ENCODE measurements around the gene PLBD1.

The PLBD1 gene

GRCh38 chr12:14591719-14592118 is 24.0 kb upstream of the PLBD1 start:
- Histone ChIP-seq H3K36me3 (ENCODE audit: control insufficient read depth in 1 of 2, insufficient read depth in 2 of 2, low read length in 2 of 2) (no peaks in the 10 kb centered on the region), H3K4me1 (ENCODE audit: control insufficient read depth in 1 of 2, insufficient read depth in 2 of 2, low read length in 2 of 2) (no peaks in the 10 kb centered on the region), H3K4me3 (ENCODE audit: low read depth in 1 of 2, low read length in 2 of 2) (no peak overlapping the region), H3K27me3 (ENCODE audit: low read depth, low read length) (no peaks in the 10 kb centered on the region), H3K9me3 (ENCODE audit: control insufficient read depth in 1 of 2, low read length in 2 of 2) (no peaks in the 10 kb centered on the region), H3K27ac (ENCODE audit: low read length) (no peak overlapping the region)

GRCh38 chr12:14589169-14590004 is 21.7 kb upstream of the PLBD1 start:
- Histone ChIP-seq H3K36me3 (ENCODE audit: control insufficient read depth in 1 of 2, insufficient read depth in 2 of 2, low read length in 2 of 2) (no peaks in the 10 kb centered on the region), H3K4me1 (ENCODE audit: control insufficient read depth in 1 of 2, insufficient read depth in 2 of 2, low read length in 2 of 2) (no peaks in the 10 kb centered on the region), H3K27me3 (ENCODE audit: low read depth, low read length) (no peaks in the 10 kb centered on the region), H3K4me3 (ENCODE audit: low read depth in 1 of 2, low read length in 2 of 2) (no peak overlapping the region), H3K9me3 (ENCODE audit: control insufficient read depth in 1 of 2, low read length in 2 of 2) (no peaks in the 10 kb centered on the region), H3K27ac (ENCODE audit: low read length) (no peak overlapping the region)

DNA sequence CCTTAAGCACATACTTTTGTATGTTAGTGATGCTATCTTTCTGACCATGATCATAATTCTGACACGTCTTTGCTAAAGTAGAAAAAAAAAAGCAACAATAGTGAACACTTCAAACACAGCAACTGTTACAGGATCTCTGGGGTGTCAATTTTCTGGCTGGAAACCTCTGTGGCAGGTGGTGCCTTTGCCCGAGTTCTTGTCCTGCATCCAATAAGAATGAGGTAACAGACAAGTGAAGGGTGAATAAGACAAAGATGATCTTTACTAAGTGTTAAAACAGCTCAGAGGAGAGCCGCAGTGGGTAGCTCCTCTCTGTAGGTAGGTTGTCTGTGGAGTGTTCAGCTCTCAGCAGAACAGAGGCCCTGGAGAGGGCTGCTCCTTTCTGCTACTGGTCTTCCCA is 20.9 kb upstream of the PLBD1 start:
- Histone ChIP-seq H3K27me3 (ENCODE audit: low read depth, low read length) (no peaks in the 10 kb centered on the region), H3K36me3 (ENCODE audit: control insufficient read depth in 1 of 2, insufficient read depth in 2 of 2, low read length in 2 of 2) (no peaks in the 10 kb centered on the region), H3K27ac (ENCODE audit: low read length) (no peak overlapping the region), H3K9me3 (ENCODE audit: control insufficient read depth in 1 of 2, low read length in 2 of 2) (no peaks in the 10 kb centered on the region), H3K4me1 (ENCODE audit: control insufficient read depth in 1 of 2, insufficient read depth in 2 of 2, low read length in 2 of 2) (no peaks in the 10 kb centered on the region), H3K4me3 (ENCODE audit: low read depth in 1 of 2, low read length in 2 of 2) (no peak overlapping the region)

DNA sequence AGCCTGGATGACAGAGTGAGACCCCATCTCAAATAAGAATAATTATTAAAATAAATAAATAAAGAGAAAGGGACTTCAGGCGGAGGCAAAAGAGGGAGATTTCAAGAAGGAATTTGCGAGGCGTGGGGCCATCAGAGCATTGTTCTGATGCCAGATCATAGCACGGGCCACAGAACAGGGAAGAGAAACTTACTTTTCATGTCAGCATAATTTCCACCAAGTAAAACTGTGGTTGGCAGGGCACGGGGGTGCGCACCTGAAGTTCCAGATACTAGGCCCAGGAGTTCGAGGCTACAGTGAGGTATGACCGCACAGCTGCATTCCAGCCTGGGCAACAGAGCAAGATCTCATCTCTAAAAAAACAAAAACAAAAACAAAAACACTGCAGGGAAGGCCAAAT is 11.0 kb upstream of the PLBD1 start:
- no peak overlapping the region for H3K4me3 ChIP-seq (ENCODE audit: low read depth in 1 of 2, low read length in 2 of 2)
- H3K27ac ChIP-seq (ENCODE audit: low read length) = no peak overlapping the region
- no peaks in the 10 kb centered on the region for H3K27me3 ChIP-seq (ENCODE audit: low read depth, low read length)
- no peaks in the 10 kb centered on the region for H3K4me1 ChIP-seq (ENCODE audit: control insufficient read depth in 1 of 2, insufficient read depth in 2 of 2, low read length in 2 of 2)
- no peaks in the 10 kb centered on the region for H3K9me3 ChIP-seq (ENCODE audit: control insufficient read depth in 1 of 2, low read length in 2 of 2)
- H3K36me3 ChIP-seq (ENCODE audit: control insufficient read depth in 1 of 2, insufficient read depth in 2 of 2, low read length in 2 of 2) = no peaks in the 10 kb centered on the region

GRCh38 chr12:14577344-14577743 is 9.7 kb upstream of the PLBD1 start:
- Histone ChIP-seq H3K27ac (ENCODE audit: low read length) (no peak overlapping the region), H3K4me3 (ENCODE audit: low read depth in 1 of 2, low read length in 2 of 2) (no peak overlapping the region), H3K9me3 (ENCODE audit: control insufficient read depth in 1 of 2, low read length in 2 of 2) (no peaks in the 10 kb centered on the region), H3K27me3 (ENCODE audit: low read depth, low read length) (no peaks in the 10 kb centered on the region), H3K4me1 (ENCODE audit: control insufficient read depth in 1 of 2, insufficient read depth in 2 of 2, low read length in 2 of 2) (no peaks in the 10 kb centered on the region), H3K36me3 (ENCODE audit: control insufficient read depth in 1 of 2, insufficient read depth in 2 of 2, low read length in 2 of 2) (no peaks in the 10 kb centered on the region)

- Histone ChIP-seq H3K4me1 (ENCODE audit: control insufficient read depth in 1 of 2, insufficient read depth in 2 of 2, low read length in 2 of 2) (no peaks in the 10 kb centered on the region), H3K36me3 (ENCODE audit: control insufficient read depth in 1 of 2, insufficient read depth in 2 of 2, low read length in 2 of 2) (no peaks in the 10 kb centered on the region), H3K4me3 (ENCODE audit: low read depth in 1 of 2, low read length in 2 of 2) (no peak overlapping the region), H3K27me3 (ENCODE audit: low read depth, low read length) (no peaks in the 10 kb centered on the region), H3K27ac (ENCODE audit: low read length) (no peak overlapping the region), H3K9me3 (ENCODE audit: control insufficient read depth in 1 of 2, low read length in 2 of 2) (no peaks in the 10 kb centered on the region)
Observed at GRCh38 chr12:14576896-14577295, 9.2 kb upstream of the PLBD1 start.

- Histone ChIP-seq H3K9me3 (ENCODE audit: control insufficient read depth in 1 of 2, low read length in 2 of 2) (no peaks in the 10 kb centered on the region), H3K27me3 (ENCODE audit: low read depth, low read length) (no peaks in the 10 kb centered on the region), H3K27ac (ENCODE audit: low read length) (no peak overlapping the region), H3K4me3 (ENCODE audit: low read depth in 1 of 2, low read length in 2 of 2) (no peak overlapping the region), H3K4me1 (ENCODE audit: control insufficient read depth in 1 of 2, insufficient read depth in 2 of 2, low read length in 2 of 2) (no peaks in the 10 kb centered on the region), H3K36me3 (ENCODE audit: control insufficient read depth in 1 of 2, insufficient read depth in 2 of 2, low read length in 2 of 2) (no peaks in the 10 kb centered on the region)
Observed at GRCh38 chr12:14575585-14575984, 7.9 kb upstream of the PLBD1 start.

- Histone ChIP-seq H3K9me3 (ENCODE audit: control insufficient read depth in 1 of 2, low read length in 2 of 2) (no peaks in the 10 kb centered on the region), H3K27me3 (ENCODE audit: low read depth, low read length) (no peaks in the 10 kb centered on the region), H3K36me3 (ENCODE audit: control insufficient read depth in 1 of 2, insufficient read depth in 2 of 2, low read length in 2 of 2) (no peaks in the 10 kb centered on the region), H3K27ac (ENCODE audit: low read length) (no peak overlapping the region), H3K4me3 (ENCODE audit: low read depth in 1 of 2, low read length in 2 of 2) (no peak overlapping the region), H3K4me1 (ENCODE audit: control insufficient read depth in 1 of 2, insufficient read depth in 2 of 2, low read length in 2 of 2) (no peaks in the 10 kb centered on the region)
Observed at GRCh38 chr12:14573118-14573517, 5.4 kb upstream of the PLBD1 start.

DNA sequence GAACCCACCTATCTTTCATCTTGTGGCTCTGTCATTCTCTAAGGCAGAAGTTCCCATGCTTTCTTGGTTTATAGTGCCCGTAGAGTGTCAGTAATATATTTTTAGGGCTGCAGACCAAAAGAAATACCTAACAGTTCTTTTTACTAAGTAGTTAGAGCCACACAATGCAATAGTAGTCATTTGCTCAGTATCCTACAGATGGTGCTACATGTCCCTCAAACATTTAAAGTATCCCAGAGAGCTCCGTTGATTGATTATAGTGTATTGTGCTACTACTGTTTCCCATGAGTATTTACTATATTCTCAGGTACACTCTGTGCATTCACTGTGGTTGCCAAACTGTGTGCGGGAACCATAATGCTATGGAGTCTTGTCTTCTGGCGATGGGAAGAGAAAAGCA is 4.7 kb upstream of the PLBD1 start:
- Histone ChIP-seq H3K27me3 (ENCODE audit: low read depth, low read length) (no peaks in the 10 kb centered on the region), H3K27ac (ENCODE audit: low read length) (no peak overlapping the region), H3K4me1 (ENCODE audit: control insufficient read depth in 1 of 2, insufficient read depth in 2 of 2, low read length in 2 of 2) (no peaks in the 10 kb centered on the region), H3K4me3 (ENCODE audit: low read depth in 1 of 2, low read length in 2 of 2) (no peak overlapping the region), H3K9me3 (ENCODE audit: control insufficient read depth in 1 of 2, low read length in 2 of 2) (no peaks in the 10 kb centered on the region), H3K36me3 (ENCODE audit: control insufficient read depth in 1 of 2, insufficient read depth in 2 of 2, low read length in 2 of 2) (no peaks in the 10 kb centered on the region)

DNA sequence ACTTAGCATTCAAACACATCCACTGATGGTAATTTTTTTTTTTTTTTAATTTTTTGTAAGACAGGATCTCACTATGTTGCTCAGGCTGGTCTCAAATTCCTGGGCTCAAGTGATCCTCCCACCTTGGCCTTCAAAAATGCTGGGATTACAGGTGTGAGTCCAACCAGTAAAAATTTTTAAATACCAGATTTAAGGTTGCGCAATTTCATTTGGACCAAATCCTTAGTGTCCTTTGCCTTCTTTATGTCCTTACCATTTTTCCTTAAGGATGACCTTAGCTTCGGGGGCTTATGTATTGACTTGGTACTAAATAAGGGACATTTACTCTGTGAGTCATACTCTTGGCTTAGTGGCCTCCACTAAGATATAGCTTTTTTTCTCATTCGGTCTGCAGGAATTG is 4.1 kb upstream of the PLBD1 start:
- Histone ChIP-seq H3K4me1 (ENCODE audit: control insufficient read depth in 1 of 2, insufficient read depth in 2 of 2, low read length in 2 of 2) (no peaks in the 10 kb centered on the region), H3K4me3 (ENCODE audit: low read depth in 1 of 2, low read length in 2 of 2) (no peak overlapping the region), H3K27ac (ENCODE audit: low read length) (no peak overlapping the region), H3K36me3 (ENCODE audit: control insufficient read depth in 1 of 2, insufficient read depth in 2 of 2, low read length in 2 of 2) (no peaks in the 10 kb centered on the region), H3K27me3 (ENCODE audit: low read depth, low read length) (no peaks in the 10 kb centered on the region), H3K9me3 (ENCODE audit: control insufficient read depth in 1 of 2, low read length in 2 of 2) (no peaks in the 10 kb centered on the region)

DNA sequence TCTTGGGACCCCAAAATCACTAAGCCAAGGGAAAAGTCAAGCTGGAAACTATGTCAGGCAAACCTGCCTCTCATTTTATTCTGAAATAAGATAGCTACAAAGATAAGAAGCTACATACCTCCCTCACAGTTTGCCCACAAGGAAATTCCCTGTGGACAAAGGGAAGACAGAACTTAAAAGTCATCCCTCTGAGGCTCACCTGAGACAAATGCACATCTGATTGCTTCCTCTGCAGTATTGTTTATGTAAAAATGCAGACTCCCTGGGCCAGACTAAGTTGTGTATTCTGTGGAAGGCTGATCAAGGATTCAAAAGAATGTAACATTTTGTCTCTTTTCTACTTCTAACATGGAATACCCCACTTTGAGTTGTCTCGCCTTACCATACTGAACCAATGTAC is 2.5 kb upstream of the PLBD1 start:
- Histone ChIP-seq H3K4me3 (ENCODE audit: low read depth in 1 of 2, low read length in 2 of 2) (no peak overlapping the region), H3K4me1 (ENCODE audit: control insufficient read depth in 1 of 2, insufficient read depth in 2 of 2, low read length in 2 of 2) (no peaks in the 10 kb centered on the region), H3K36me3 (ENCODE audit: control insufficient read depth in 1 of 2, insufficient read depth in 2 of 2, low read length in 2 of 2) (no peaks in the 10 kb centered on the region), H3K27ac (ENCODE audit: low read length) (no peak overlapping the region), H3K9me3 (ENCODE audit: control insufficient read depth in 1 of 2, low read length in 2 of 2) (no peaks in the 10 kb centered on the region), H3K27me3 (ENCODE audit: low read depth, low read length) (no peaks in the 10 kb centered on the region)

DNA sequence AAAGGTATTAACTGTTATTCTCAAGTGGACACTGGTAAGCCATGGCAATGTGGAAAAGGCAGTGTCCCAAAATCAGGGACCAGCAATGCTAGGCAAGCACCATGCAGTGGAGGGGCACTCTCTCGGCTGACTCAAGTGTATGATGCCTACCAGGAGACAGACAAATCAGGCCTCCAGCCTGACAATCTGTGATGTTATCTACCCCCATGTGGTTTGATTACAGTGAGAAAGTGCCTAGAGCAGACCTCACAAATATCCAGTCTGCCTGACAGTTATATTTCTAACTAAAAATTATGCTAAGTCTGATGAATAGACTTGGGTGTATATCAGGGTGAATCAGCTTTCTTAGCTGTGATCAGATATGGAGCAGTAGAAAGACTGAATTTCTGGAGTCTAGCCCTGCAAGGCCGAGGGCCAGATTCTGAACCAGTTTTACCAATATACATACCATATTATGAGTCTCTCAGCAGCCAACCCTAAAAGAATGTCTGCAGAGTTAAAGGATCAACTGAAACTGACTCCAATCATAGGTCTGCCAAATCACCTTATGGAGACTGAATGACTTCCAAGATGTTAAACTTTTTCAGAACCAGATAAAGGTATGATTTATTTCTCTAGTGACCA is 3.2 kb downstream of the PLBD1 start:
- Histone ChIP-seq H3K4me3 (ENCODE audit: low read depth in 1 of 2, low read length in 2 of 2) (no peak overlapping the region), H3K27ac (ENCODE audit: low read length) (no peak overlapping the region), H3K4me1 (ENCODE audit: control insufficient read depth in 1 of 2, insufficient read depth in 2 of 2, low read length in 2 of 2) (no peaks in the 10 kb centered on the region)

More for the DNA sequence above, 3.2 kb downstream of the PLBD1 start:
- H3K9me3 ChIP-seq (ENCODE audit: control insufficient read depth in 1 of 2, low read length in 2 of 2) = no peaks in the 10 kb centered on the region
- no peaks in the 10 kb centered on the region for H3K27me3 ChIP-seq (ENCODE audit: low read depth, low read length)
- H3K36me3 ChIP-seq (ENCODE audit: control insufficient read depth in 1 of 2, insufficient read depth in 2 of 2, low read length in 2 of 2) = no peaks in the 10 kb centered on the region

Measured in muscle layer of duodenum (tissue), 2 donors.